NCI-H510A treated with DMSO at 0.1 percent for 48 hours (cell line): ENCODE results near the gene NKX1-1.
A peak's percentile ranks its signal among the peaks of the same experiment; 100 is the strongest.

Source experiments
- DNase-seq: peaks from one replicate; lab custom pipeline; 2025; lab: John Stamatoyannopoulos, UW

The NKX1-1 gene

GRCh38 chr4:1359976-1360375, 46.3 kb downstream of the NKX1-1 start:
- no peak for DNase-seq

GRCh38 chr4:1359144-1359501, 47.1 kb downstream of the NKX1-1 start:
- DNase-seq = no peak

- DNase-seq = no peak
Measured at GRCh38 chr4:1358421-1359143, 47.7 kb downstream of the NKX1-1 start.

GRCh38 chr4:1357356-1358248, 48.6 kb downstream of the NKX1-1 start:
- DNase-seq = no peak

- DNase-seq = peak; percentile 3
Measured at GRCh38 chr4:1356181-1356998, 49.9 kb downstream of the NKX1-1 start.

GRCh38 chr4:1355378-1355777, 50.9 kb downstream of the NKX1-1 start:
- DNase-seq = no peak

- DNase-seq = no peak
Measured at GRCh38 chr4:1354983-1355275, 51.3 kb downstream of the NKX1-1 start.

GRCh38 chr4:1354136-1354982, 51.9 kb downstream of the NKX1-1 start:
- DNase-seq = no peak

- DNase-seq = no peak
Measured at GRCh38 chr4:1353186-1354055, 52.8 kb downstream of the NKX1-1 start.
